Measurements from ENCODE around the gene PHF14.

The PHF14 gene

DNA sequence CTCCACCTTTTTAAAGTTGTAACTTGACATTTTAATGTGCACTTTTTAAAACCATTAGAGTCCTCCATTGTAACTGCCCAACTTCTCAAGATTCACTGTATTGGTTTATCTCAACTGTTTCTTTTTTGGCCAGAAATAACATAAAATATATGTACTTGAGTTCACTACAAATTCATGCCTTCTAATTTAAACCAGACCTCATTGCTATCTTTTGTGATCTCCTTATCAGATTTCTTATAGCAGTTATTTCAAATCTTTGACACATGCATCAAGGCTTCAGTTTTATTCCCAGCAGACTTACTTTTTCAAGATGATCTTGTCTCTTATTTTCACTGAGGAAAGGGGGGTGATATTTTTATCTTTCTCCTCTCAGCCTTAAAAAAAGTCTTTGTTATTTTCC lies 154.3 kb downstream of the PHF14 start:
- TF ChIP-seq PPARA (CRISPR knock-in tag; IDR thresholded peaks at IDR 0.05; ENCODE audit: borderline replicate concordance) (no peak), RARB (CRISPR knock-in tag; IDR thresholded peaks at IDR 0.05) (no peak), ISL1 (CRISPR knock-in tag; IDR thresholded peaks at IDR 0.05) (peak; percentile 66), ZFP3 (CRISPR knock-in tag; IDR thresholded peaks at IDR 0.05) (no peak), ZNF565 (CRISPR knock-in tag; conservative IDR thresholded peaks at IDR 0.05; ENCODE audit: low read depth) (no peak), CREB5 (CRISPR knock-in tag; IDR thresholded peaks at IDR 0.05; ENCODE audit: low read depth) (no peak)
- ATAC-seq = peak; percentile 48

DNA sequence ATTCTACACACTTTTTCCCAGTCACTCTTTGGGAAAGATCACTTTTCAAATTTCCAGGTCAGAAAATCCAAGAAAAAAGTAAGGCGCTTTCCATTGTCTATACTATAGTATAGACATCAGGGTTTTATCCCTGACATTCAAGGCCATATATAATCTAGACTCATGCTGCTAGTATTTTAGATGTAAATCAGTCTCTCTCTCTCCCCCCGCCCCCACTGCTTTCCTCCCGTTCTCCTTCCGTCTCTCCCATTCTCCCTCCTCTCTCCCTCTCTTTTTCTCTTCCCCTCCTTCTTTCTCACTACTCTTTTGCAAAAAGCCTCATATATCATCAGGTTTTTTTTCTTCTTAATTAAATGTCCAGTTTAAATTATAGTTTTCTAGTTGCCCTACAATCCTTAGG lies 154.8 kb downstream of the PHF14 start:
- peak; percentile 4; the same call in 1 of the 3 replicates for ATAC-seq
- TF ChIP-seq, protein P1, sequence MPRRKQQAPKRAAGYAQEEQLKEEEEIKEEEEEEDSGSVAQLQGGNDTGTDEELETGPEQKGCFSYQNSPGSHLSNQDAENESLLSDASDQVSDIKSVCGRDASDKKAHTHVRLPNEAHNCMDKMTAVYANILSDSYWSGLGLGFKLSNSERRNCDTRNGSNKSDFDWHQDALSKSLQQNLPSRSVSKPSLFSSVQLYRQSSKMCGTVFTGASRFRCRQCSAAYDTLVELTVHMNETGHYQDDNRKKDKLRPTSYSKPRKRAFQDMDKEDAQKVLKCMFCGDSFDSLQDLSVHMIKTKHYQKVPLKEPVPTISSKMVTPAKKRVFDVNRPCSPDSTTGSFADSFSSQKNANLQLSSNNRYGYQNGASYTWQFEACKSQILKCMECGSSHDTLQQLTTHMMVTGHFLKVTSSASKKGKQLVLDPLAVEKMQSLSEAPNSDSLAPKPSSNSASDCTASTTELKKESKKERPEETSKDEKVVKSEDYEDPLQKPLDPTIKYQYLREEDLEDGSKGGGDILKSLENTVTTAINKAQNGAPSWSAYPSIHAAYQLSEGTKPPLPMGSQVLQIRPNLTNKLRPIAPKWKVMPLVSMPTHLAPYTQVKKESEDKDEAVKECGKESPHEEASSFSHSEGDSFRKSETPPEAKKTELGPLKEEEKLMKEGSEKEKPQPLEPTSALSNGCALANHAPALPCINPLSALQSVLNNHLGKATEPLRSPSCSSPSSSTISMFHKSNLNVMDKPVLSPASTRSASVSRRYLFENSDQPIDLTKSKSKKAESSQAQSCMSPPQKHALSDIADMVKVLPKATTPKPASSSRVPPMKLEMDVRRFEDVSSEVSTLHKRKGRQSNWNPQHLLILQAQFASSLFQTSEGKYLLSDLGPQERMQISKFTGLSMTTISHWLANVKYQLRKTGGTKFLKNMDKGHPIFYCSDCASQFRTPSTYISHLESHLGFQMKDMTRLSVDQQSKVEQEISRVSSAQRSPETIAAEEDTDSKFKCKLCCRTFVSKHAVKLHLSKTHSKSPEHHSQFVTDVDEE (CRISPR knock-in tag; IDR thresholded peaks at IDR 0.05) = no peak
- TF ChIP-seq, protein P2, sequence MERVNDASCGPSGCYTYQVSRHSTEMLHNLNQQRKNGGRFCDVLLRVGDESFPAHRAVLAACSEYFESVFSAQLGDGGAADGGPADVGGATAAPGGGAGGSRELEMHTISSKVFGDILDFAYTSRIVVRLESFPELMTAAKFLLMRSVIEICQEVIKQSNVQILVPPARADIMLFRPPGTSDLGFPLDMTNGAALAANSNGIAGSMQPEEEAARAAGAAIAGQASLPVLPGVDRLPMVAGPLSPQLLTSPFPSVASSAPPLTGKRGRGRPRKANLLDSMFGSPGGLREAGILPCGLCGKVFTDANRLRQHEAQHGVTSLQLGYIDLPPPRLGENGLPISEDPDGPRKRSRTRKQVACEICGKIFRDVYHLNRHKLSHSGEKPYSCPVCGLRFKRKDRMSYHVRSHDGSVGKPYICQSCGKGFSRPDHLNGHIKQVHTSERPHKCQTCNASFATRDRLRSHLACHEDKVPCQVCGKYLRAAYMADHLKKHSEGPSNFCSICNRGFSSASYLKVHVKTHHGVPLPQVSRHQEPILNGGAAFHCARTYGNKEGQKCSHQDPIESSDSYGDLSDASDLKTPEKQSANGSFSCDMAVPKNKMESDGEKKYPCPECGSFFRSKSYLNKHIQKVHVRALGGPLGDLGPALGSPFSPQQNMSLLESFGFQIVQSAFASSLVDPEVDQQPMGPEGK (CRISPR knock-in tag; IDR thresholded peaks at IDR 0.05; ENCODE audit: borderline replicate concordance) = no peak
- TF ChIP-seq ISL1 (CRISPR knock-in tag; IDR thresholded peaks at IDR 0.05) (no peak), SNAI2 (CRISPR knock-in tag; IDR thresholded peaks at IDR 0.05) (no peak), BACH2 (CRISPR knock-in tag; IDR thresholded peaks at IDR 0.05; ENCODE audit: borderline replicate concordance) (no peak), GLIS3 (CRISPR knock-in tag; IDR thresholded peaks at IDR 0.05) (no peak)

GRCh38 chr7:11130012-11130411 lies 156.3 kb downstream of the PHF14 start:
- ATAC-seq = peak; percentile 91
- TF ChIP-seq, protein P1 (CRISPR knock-in tag; IDR thresholded peaks at IDR 0.05) = peak; percentile 60; the same call in 1 of the 2 replicates
- peak; percentile 72; the same call in 1 of the 2 replicates for TF ChIP-seq ZFP3 (CRISPR knock-in tag; IDR thresholded peaks at IDR 0.05)
- peak; percentile 92 for TF ChIP-seq ISL1 (CRISPR knock-in tag; IDR thresholded peaks at IDR 0.05)
- peak; percentile 36; the same call in 1 of the 2 replicates for TF ChIP-seq SNAI2 (CRISPR knock-in tag; IDR thresholded peaks at IDR 0.05)
- TF ChIP-seq ZC3H10 (CRISPR knock-in tag; IDR thresholded peaks at IDR 0.05) = no peak
- no peak for TF ChIP-seq ZFP30 (CRISPR knock-in tag; IDR thresholded peaks at IDR 0.05)
- peak; percentile 91 for TF ChIP-seq GLIS3 (CRISPR knock-in tag; IDR thresholded peaks at IDR 0.05)
- peak; percentile 88; the same call in 1 of the 2 replicates for TF ChIP-seq CSDC2 (CRISPR knock-in tag; IDR thresholded peaks at IDR 0.05)
- TF ChIP-seq ZNF565 (CRISPR knock-in tag; conservative IDR thresholded peaks at IDR 0.05; ENCODE audit: low read depth) = 0 out of 2 replicates have a peak, but pooled peaks have one; percentile 4
- 0 out of 2 replicates have a peak, but pooled peaks have one; percentile 8 for TF ChIP-seq ZNF8 (CRISPR knock-in tag; IDR thresholded peaks at IDR 0.05)
- TF ChIP-seq, protein P3, sequence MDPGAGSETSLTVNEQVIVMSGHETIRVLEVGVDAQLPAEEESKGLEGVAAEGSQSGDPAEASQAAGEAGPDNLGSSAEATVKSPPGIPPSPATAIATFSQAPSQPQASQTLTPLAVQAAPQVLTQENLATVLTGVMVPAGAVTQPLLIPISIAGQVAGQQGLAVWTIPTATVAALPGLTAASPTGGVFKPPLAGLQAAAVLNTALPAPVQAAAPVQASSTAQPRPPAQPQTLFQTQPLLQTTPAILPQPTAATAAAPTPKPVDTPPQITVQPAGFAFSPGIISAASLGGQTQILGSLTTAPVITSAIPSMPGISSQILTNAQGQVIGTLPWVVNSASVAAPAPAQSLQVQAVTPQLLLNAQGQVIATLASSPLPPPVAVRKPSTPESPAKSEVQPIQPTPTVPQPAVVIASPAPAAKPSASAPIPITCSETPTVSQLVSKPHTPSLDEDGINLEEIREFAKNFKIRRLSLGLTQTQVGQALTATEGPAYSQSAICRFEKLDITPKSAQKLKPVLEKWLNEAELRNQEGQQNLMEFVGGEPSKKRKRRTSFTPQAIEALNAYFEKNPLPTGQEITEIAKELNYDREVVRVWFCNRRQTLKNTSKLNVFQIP (CRISPR knock-in tag; IDR thresholded peaks at IDR 0.05; ENCODE audit: borderline replicate concordance, low read depth) = 0 out of 2 replicates have a peak, but pooled peaks have one; percentile 23
- peak; percentile 49; the same call in 1 of the 2 replicates for TF ChIP-seq CREB5 (CRISPR knock-in tag; IDR thresholded peaks at IDR 0.05; ENCODE audit: low read depth)
- no peak for TF ChIP-seq ESRRG (CRISPR knock-in tag; IDR thresholded peaks at IDR 0.05)
